Stimulated activated CD4-positive, alpha-beta T cell treated with anti-CD3 and anti-CD28 coated beads, Interleukin-1b, Interleukin-23, amount 100 ng/mL, for 4 hours (primary cell): ENCODE results near the gene MEG3.

ENCODE experiments used
- DNase-seq, 2 donors: peaks; one replicate each; pipeline ENCODE4 v3.0.0-alpha.2; 2020; ENCODE audit warnings: low read depth in 2 of 2

The MEG3 gene

GRCh38 chr14:100895411-100895810 is 69.5 kb downstream of the MEG3 start:
- no peak for DNase-seq

GRCh38 chr14:100896369-100897060 is 70.6 kb downstream of the MEG3 start:
- DNase-seq: no peak

- DNase-seq: no peak
Observed at GRCh38 chr14:100898465-100898864, 72.5 kb downstream of the MEG3 start.

- DNase-seq: no peak
Observed at GRCh38 chr14:100898935-100899883, 73.3 kb downstream of the MEG3 start.

- DNase-seq: no peak
Observed at GRCh38 chr14:100899884-100900771, 74.2 kb downstream of the MEG3 start.

GRCh38 chr14:100900837-100901390 is 75.0 kb downstream of the MEG3 start:
- DNase-seq: no peak

GRCh38 chr14:100901391-100902183 is 75.7 kb downstream of the MEG3 start:
- DNase-seq: no peak

GRCh38 chr14:100902295-100903133 is 76.6 kb downstream of the MEG3 start:
- DNase-seq: no peak

- DNase-seq: no peak
Observed at GRCh38 chr14:100903134-100903468, 77.2 kb downstream of the MEG3 start.

GRCh38 chr14:100903672-100904185 is 77.8 kb downstream of the MEG3 start, which contains the start of gene RTL1:
TSS of gene RTL1 (minus strand) at chr14:100903722. CDS start at chr14:100884788, 18,934 bp downstream.
- no peak for DNase-seq

GRCh38 chr14:100904307-100905087 is 78.6 kb downstream of the MEG3 start:
- no peak for DNase-seq

GRCh38 chr14:100905166-100905565 is 79.2 kb downstream of the MEG3 start:
- no peak for DNase-seq

- no peak for DNase-seq
Observed at GRCh38 chr14:100906420-100906819, 80.5 kb downstream of the MEG3 start.

GRCh38 chr14:100907240-100907639 is 81.3 kb downstream of the MEG3 start:
- DNase-seq: no peak

GRCh38 chr14:100909439-100909838 is 83.5 kb downstream of the MEG3 start:
- DNase-seq: no peak
